GM10266 (cell line): ENCODE data around the gene ZSWIM9.
"Not testable (repeated sequence)": the region's sequence is repeated elsewhere in the genome, so short reads cannot be mapped to it uniquely, and the experiment has no call there.

Experiments
- DNase-seq: peaks from one replicate; pipeline ENCODE4 v3.0.0; 2012; ENCODE audit errors: extremely low spot score
- TF ChIP-seq, protein P1 (sequence below): IDR thresholded peaks from 2 replicates; pipeline ENCODE4 v1.5.1; 2012; ENCODE audit warnings: mild to moderate bottlenecking, low read depth; ENCODE audit not compliant: control insufficient read depth, insufficient read depth; ENCODE audit errors: missing control alignments

The ZSWIM9 gene

DNA sequence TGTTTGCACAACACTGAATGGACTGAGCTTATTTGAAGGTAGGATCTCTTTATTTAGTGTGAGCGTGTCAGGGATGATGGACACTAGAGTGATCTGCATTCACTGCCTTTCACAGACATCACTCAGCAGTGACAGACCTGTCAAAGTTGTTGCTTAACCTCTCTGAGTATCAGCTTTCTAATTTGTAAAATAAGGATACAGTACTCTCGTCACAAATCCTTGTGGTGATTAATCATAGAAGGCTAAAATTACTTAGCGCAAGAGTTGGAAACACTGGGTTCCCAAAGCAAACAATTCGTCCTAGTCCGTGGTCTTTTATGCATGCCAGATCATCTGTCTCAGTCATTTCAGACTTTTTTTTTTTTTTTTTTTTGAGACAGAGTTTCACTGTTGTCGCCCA is 68.6 kb downstream of the ZSWIM9 start:
- no peak for DNase-seq
- TF ChIP-seq, protein P1, sequence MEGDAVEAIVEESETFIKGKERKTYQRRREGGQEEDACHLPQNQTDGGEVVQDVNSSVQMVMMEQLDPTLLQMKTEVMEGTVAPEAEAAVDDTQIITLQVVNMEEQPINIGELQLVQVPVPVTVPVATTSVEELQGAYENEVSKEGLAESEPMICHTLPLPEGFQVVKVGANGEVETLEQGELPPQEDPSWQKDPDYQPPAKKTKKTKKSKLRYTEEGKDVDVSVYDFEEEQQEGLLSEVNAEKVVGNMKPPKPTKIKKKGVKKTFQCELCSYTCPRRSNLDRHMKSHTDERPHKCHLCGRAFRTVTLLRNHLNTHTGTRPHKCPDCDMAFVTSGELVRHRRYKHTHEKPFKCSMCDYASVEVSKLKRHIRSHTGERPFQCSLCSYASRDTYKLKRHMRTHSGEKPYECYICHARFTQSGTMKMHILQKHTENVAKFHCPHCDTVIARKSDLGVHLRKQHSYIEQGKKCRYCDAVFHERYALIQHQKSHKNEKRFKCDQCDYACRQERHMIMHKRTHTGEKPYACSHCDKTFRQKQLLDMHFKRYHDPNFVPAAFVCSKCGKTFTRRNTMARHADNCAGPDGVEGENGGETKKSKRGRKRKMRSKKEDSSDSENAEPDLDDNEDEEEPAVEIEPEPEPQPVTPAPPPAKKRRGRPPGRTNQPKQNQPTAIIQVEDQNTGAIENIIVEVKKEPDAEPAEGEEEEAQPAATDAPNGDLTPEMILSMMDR, result no peak

DNA sequence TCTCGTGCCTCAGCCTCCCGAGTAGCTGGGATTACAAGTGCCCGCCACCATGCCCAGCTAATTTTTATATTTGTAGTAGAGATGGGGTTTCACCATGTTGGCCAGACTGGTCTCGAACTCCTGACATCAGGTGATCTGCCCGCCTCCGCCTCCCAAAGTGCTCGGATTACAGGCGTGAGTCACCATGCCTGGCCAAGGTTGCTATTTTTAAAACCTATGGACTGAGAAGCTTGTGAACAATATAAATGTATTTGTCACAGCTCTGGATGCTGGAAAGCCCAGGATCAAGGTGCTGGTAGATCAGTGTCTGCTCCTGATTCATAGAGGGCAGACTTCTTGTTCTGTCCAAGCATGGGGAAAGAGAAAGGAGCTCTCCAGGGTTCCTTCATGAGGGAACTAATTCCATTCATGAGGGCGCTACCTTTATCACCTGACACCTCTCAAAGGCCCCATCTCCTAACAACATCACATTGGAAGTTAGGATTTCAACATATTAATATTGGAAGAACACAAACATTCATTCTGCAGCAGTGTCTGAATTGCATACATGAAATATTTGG is 69.2 kb downstream of the ZSWIM9 start:
- DNase-seq, result no peak
- TF ChIP-seq, protein P1, result no peak

DNA sequence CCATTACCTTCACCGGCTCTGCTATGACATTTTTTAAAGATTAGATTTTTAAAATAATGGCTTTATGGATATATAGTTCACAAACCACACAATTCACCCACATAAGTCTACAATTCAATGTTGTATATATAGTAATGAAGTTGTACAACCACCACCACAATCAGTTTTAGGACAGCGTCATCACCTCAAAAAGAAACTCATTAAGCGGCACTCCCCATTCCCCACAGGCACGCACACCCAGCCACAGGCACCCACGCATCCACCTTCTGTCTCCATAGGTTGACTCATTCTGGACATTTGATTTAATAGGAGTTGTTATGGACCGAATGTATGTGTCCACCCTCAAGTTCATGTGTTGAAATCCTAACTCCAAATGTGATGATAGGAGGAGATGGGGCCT is 71.3 kb downstream of the ZSWIM9 start:
- not testable (repeated sequence) for DNase-seq

DNA sequence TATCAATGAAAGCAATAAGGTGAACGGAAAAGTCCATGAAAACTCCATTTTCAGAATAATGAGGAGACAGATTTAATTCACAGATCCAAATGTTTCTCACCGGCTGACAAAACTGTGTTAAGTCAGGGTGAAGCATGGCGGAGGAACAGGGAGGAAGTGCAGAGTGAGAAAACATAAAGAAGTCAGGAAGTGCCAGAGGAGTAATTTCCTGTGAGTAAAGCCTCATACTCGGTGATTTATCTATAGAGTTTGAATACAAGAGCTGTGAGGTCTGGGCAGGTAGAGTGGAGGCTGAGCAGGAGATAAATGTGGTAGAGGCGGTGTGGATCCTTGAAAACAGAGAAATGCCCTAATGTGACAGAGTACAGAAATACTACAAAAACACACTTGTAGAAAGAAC is 73.8 kb downstream of the ZSWIM9 start:
- no peak for DNase-seq
- TF ChIP-seq, protein P1, result no peak

DNA sequence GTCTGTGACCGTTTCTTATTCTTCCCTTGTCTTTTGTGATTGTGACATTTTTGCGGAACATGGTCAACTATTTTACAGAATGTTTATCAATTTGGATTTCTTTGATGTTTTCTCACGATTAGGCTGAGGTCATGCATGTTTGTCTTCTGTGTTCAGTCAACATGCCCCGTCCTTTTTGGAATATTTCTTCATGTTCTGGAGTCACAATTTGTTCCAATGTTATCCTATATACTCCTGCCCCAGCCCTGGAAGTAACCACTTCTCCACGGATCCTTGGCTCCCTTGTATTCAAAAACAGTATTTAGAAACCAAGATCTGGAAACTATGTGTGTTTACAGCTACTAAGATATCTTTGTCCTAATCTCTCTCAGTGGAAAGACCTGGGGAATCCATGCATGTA is 75.6 kb downstream of the ZSWIM9 start:
- TF ChIP-seq, protein P1, result no peak
- DNase-seq, result no peak

DNA sequence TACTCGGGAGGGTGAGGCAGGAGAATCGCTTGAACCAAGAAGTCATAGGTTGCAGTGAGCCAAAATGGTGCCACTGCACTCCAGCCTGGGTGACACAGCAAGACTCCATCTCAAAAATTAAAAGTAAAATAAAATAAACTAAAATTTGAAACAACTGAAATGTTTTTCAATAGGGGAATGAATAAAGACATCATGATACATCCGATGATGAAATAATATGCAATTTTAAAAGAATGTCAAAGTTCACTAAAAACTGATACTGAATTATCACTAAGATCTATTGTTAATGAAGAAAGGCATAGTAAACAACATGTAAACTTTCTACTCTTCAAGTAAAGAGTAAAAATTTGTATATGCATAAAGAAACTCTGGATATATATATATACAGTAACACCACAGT is 76.7 kb downstream of the ZSWIM9 start:
- TF ChIP-seq, protein P1, result no peak
- DNase-seq, result no peak
